COLO668 (cell line): ENCODE results near the gene ZNF341.

Experiments
- DNase-seq: peaks from one replicate; lab custom pipeline; 2025; ENCODE audit not compliant: unreplicated experiment; lab: John Stamatoyannopoulos, UW

ZNF341 gene

GRCh38 chr20:33701629-33702450 is 30.0 kb upstream of the ZNF341 start:
- no peak for DNase-seq

- no peak for DNase-seq
Measured at GRCh38 chr20:33702861-33703260, 28.9 kb upstream of the ZNF341 start.

- DNase-seq: no peak
Measured at GRCh38 chr20:33703498-33704137, 28.2 kb upstream of the ZNF341 start.

GRCh38 chr20:33704197-33704924 is 27.4 kb upstream of the ZNF341 start:
- no peak for DNase-seq

- no peak for DNase-seq
Measured at GRCh38 chr20:33707668-33708067, 24.1 kb upstream of the ZNF341 start.

GRCh38 chr20:33709398-33709797 is 22.4 kb upstream of the ZNF341 start:
- DNase-seq: no peak

GRCh38 chr20:33709905-33710541 is 21.8 kb upstream of the ZNF341 start:
- DNase-seq: no peak

- DNase-seq: no peak
Measured at GRCh38 chr20:33710681-33711445, 20.9 kb upstream of the ZNF341 start.

- DNase-seq: no peak
Measured at GRCh38 chr20:33711446-33711738, 20.4 kb upstream of the ZNF341 start.

GRCh38 chr20:33713865-33714367 is 17.9 kb upstream of the ZNF341 start:
- no peak for DNase-seq

GRCh38 chr20:33716498-33716897 is 15.3 kb upstream of the ZNF341 start:
- no peak for DNase-seq

GRCh38 chr20:33719277-33719988 is 12.4 kb upstream of the ZNF341 start:
- DNase-seq: peak; percentile 36

- DNase-seq: peak; percentile 94
Measured at GRCh38 chr20:33719989-33720709, 11.6 kb upstream of the ZNF341 start, which contains the start of gene PXMP4. Gene PXMP4 (minus strand): TSS chr20:33720310. CDS start chr20:33720207, 103 bp downstream.

GRCh38 chr20:33721391-33722140 is 10.2 kb upstream of the ZNF341 start:
- no peak for DNase-seq

- no peak for DNase-seq
Measured at GRCh38 chr20:33724439-33725094, 7.2 kb upstream of the ZNF341 start.

- DNase-seq: no peak
Measured at GRCh38 chr20:33725607-33726264, 6.1 kb upstream of the ZNF341 start.

GRCh38 chr20:33727115-33727479 is 4.7 kb upstream of the ZNF341 start:
- DNase-seq: no peak

GRCh38 chr20:33727806-33728205 is 4.0 kb upstream of the ZNF341 start:
- DNase-seq: no peak
